HG03432 (cell line): ENCODE data around the gene TUBGCP3.
"Not testable (repeated sequence)": the region's sequence is repeated elsewhere in the genome, so short reads cannot be mapped to it uniquely, and the experiment has no call there.

ENCODE experiments used
- ATAC-seq: cut with Tn5 transposase; IDR thresholded peaks from one replicate; pipeline ENCODE4 v1.9.1; 2021; ENCODE audit warnings: mild to moderate bottlenecking, moderate library complexity; ENCODE audit not compliant: unreplicated experiment

TUBGCP3 gene

DNA sequence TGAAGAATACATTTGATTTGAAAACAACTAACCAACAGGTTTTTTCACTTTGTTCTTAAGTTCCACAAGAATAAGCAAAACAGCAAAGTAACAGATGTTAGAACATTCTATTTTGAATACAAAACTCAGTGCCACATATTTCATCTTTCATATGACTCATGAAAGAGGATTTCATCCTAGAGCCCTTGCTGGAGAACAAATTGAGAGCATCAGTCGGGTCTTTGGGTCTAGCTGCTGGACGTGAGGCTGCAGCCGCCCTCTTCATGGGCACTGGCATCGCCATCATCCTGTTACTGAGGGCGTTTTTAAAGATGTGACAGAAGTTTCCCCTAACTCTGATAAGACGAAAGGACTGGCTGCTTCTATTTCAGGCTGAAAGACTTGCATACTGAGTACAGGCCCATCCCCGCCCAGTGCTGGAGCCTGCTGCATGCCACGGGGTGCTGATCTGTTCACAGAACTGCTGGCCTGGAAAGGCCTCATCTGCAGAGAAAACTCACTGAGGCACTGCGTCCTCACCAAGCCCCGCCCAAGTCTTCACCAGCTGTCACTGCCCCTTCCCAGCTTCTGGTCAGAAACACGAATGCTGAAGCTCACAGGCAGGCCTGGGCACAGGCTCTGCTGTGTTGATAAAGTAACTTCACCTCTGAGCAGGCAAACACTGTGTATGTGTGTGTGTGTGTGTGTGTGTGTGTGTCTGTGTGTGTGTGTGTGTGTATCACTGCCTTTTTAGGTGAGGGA, 101.4 kb downstream of the TUBGCP3 start:
- no peak for ATAC-seq

DNA sequence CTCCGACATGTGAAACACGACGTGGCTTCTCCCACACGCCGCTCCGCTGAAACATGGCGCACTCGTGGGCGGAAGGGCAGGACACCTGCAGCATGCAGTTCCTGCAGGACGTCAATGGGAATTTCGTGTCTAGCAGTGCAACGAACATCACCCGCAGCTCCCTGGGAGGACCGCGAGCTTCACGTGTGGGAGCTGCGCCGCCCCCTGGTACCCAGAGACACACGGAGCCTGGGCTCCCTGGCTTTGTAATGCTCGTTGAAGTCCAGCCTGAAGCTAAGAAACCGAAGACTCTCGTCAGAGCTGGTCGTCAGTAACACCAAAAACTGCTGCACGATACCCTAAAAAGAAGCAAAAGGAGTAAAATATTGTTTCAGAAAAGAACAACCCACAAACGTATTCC, 102.1 kb downstream of the TUBGCP3 start:
- ATAC-seq = not testable (repeated sequence)

DNA sequence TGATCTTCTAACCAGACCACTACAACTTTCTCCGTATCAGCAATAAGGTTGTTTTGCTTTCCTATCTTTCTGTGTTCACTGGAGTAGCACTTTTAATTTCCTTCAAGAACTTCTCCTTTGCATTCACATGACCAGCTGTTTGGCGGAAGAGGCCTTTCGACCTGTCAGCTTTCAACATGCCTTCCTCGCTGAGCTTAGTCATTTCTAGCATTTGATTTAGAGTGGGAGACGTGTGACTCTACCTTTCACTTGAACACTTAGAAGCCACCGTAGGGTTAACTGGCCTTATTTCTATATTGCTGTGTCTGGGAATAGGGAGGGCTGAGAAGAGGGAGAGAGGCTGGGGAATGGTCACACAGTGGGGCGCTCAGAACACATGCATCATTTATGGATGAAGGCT, 104.7 kb downstream of the TUBGCP3 start:
- ATAC-seq = no peak

DNA sequence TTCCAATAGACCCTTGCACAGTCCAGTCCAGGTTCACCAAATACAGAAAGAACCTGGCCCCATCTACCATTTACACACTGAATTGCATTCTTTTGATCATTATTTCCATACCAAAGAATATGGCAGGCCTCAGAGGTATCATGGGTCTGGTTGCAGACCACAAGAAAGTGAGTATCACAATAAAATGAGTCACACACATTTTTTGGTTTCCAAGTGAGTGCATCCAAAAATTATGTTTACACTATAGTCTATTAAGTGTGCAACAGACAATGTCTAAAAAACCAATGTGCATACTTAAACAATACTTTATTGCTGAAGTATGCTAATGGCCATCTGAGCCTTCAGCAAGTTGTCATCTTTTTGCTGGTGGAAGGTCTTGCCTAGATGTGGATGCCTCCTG, 106.5 kb downstream of the TUBGCP3 start:
- no peak for ATAC-seq

DNA sequence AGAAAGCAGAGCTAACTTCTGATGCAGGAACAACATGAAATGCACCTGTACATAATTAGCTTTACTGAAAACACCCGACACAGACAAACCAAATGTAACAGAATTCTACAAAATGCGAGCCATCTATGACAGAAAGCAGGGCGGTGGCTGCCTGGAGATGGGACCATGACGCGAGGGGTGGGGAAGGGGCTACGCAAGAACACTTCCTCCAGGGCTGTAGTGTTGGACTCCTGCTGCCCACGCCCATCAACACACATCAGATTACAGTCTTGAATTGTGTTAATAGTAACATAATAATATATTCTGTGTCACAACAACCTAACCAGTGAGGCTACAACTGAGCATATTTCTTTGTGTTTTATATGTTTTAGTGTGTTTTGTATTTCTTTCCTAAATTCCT, 108.6 kb downstream of the TUBGCP3 start:
- ATAC-seq = no peak

DNA sequence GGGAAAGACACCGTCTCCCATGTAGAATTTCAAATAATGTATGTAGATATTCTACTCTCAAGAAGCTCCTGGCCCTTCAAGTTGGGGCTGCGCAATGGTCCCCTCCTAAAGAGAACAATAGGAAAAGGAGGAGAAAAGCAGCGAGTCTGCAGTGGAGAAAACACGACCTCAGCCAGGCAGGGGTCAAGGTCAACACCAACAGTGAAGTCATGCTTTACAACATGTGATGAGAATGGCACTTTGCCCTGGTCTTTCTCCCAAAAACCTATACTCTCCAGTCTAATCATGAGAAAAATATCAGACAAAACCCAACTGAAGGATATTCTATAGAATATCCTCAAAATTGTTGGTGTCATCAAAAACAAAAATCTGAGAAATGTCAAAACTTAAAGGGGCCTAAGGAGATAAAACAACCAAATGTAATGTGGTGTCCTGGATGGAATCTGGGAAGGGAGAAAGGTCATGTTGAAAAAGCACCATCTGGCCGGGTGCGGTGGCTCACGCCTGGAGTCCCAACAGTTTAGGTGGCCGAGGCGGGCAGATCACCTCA, 110.8 kb downstream of the TUBGCP3 start:
- ATAC-seq = no peak

DNA sequence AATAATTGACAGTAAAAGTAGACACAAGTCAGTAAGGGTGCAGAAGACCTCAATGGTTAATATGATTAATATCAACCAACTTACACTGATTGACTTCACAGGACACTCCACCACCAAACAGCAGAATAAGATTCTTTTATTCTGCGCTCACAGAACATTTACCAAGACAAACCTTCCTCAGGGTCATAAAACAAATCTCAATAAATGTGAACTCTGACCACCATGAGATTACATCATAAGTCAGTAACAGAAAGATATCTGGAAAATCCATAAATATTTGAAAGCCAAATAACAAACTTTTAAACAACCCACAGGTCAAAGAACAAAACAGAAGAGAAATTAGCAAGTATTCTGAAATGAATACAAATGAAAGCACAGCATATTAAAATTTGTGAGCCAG, 112.1 kb downstream of the TUBGCP3 start:
- no peak for ATAC-seq

DNA sequence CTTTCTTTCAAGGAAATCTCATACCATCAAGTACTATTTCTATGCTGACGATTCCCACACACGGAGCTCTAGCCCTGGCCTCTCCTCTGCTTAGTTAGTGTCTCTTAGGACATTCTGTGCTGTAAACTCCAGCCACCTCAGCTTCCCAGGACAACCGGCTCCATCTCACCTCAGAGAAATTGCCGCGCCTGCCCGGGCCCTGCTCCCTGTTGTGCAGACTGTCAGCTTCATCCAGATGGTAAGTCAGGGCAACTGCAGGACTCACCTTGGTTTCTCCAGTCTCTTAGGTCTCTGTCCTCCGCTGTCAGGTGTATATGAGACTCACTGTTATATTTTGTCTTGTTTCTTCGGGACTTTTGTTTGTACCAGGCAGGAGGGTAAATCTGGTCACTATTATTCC, 113.1 kb downstream of the TUBGCP3 start:
- no peak for ATAC-seq

DNA sequence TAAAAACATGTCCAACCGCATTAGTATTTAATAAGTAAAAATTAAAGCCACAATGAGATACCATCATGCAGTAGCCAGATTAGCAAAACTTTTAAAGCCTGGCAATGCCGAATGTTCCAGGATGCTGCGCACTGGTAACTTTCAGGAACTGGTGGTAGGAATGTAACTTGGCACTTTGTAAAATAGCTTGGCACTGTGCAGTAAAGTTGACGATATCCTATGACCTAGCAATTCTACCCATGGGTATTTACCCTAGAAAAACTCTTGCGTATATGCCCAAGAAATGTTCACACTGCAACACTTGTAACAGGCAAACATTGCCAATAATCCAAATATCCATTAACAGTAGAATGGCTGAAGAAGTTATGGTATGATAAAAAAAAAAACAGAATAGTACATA, 114.1 kb downstream of the TUBGCP3 start:
- no peak for ATAC-seq

DNA sequence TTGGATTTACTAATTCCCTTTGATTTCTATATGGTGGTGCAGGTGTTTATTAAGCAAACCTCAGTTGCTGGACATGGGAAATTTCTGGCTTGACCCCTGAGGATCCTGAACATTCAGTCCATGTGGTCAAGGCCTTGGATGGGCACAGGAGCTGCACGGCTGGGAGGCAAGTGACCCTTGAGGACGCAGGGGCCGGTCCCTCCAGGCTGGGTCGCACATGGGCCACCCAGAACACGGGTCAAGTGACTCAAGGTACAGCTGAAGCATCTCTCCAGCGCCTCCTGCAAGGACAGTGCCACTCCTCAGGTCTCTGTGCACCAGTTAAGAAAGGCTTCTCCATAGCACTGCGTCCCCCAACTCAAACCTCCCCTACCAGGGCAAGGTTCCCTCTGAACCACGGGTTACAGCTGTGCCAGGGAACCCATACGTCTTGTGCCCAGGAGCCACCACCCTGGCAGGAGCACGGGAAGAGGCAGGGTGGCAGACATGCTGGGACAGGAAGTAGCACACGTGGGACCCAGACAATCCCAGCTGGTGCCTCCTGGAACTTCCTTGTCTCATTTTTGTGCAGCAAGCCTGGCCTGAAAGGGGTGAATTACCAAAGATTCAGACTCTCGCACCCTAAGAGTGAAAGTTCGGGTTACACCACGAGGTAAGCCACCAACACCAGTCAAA, 118.7 kb downstream of the TUBGCP3 start:
- no peak for ATAC-seq

DNA sequence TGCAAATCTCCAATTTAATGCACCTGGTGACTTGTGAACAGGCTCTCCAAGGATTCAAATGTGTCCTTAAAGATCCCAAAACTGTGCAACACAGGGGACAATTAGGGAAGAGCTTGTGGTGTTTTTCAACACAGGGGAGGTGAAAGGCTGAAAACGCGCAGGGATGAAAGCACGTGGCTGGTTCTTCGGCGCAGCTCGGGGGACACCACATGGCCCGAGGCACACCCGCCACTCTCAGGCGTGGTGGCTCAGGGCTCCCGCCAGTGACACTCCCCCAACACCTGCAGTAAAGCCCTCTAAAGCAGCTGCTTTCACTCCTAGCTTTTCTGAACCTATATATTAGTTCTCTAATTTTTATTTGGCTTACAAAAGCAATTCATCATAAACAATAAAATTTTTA, 119.9 kb downstream of the TUBGCP3 start:
- no peak for ATAC-seq

DNA sequence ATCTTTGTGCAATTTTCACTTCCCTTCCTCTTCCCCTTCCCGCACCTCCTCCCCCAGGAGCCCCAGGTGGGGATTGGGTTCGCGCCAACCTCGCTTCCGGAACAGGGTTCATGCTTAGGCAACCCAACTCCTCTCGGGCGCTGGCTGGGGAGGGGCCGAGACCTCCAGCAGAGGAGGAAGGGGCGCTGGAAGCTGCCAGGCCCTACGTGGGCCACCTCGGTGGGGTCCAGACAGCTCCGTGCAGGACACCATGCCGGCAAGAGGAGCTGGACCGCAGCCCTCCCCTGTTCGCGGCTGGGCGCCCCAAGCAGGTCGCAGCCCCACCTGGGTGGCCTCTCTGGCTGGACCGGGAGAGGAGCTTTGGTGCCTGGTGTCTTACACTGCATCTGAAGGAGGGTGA, 120.7 kb downstream of the TUBGCP3 start:
- ATAC-seq = no peak

DNA sequence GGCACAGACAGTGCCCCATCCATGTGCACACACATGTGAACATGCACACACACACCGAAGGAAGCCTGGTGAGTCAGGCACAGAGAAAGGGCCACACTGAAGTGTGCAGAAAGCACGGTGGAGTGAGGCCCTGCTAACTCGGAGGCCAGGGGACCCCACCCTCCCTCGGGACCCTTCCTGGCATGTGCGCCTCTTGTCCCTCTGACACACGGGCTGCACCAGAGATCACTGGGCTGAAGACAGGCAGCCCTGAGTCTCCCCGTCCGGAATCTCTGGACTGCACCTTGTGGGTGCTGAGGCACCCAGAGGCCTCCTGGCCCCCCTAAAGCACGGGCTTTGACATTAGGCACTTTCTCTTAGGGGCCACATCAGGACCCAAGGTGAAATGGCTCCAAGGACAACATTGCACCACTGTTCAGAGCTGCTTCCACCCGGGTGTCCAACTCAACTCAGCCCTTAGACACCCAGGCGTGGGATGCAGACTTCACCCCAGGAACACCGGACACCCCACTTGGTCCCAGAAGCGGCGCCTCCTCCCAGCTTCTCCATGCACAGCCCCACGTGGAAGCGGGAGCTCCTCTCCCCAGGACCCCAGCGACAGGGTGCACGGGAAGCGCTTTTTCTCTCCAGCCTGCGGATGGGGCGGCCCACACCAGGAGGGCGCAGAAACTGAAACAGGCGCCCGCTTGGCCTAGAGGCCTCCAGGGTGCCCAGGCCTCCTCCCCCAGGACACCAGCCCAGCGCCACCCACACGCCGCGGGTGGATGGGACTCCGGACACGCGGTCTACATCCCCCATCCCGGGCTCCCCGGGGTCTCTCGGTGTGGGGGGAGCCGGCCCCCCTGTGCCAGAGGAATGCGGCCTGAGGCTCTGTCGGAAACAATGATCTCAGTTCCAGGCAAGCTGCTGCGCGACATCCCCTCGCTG, 121.6 kb downstream of the TUBGCP3 start:
- ATAC-seq = no peak

DNA sequence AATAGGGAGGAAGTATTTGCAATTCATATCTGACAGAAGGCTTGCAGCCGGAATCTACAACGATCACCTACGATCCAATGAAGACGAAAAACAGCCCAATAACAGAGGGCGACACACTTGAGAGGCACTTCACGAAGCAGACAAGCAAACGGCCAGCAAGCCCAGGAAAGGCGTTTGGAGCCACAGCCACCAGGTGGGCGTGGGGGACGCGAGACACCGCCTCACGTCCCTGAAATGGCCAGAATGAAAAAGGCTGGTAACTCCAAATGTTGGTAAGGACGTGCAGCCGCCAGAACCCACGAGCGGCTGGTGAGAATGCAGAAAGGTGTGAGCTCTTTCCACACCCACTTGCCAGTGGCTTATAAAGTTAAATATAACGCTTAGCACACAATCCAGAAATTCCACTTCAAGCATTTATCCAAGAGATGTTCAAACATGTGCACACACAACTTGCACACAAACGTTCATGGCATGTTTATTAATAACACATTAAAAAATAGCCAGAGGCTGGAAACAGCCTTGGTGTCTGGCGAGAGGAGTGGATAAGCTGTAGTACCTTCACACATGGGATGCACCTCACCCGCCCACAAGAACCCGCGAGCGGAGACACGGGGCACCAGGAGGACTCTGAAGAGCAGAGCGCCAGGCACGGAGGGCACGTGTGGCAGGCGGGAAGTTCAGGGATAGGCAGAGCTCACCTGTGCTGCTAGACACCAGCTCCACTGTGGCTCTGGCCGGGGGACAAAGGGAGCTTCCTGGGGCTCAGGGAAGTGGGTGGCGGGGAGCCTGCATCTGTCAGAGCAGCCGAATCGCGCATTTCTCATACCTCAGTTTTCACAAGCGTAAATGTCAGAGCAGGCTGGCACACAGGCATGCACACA, 122.5 kb downstream of the TUBGCP3 start:
- no peak for ATAC-seq

DNA sequence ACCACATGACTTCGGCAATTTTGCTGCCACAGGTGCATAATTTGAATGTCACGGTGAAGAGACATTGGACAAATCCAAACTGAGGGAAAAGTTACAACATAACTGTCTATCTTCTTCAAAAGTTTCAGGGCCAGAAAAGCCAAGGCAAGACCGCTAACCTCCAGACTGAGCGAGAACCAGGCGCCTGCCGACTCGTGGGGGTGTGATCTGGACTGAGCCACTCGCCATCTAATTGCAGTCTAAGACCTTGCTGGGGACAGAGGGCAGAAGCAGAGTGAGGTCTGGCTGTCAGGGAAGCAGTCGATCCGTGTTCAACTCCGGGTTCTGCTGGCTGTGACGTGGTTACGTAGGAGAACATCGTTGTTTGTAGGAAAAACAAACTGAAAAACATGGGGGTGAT, 123.2 kb downstream of the TUBGCP3 start:
- no peak for ATAC-seq

DNA sequence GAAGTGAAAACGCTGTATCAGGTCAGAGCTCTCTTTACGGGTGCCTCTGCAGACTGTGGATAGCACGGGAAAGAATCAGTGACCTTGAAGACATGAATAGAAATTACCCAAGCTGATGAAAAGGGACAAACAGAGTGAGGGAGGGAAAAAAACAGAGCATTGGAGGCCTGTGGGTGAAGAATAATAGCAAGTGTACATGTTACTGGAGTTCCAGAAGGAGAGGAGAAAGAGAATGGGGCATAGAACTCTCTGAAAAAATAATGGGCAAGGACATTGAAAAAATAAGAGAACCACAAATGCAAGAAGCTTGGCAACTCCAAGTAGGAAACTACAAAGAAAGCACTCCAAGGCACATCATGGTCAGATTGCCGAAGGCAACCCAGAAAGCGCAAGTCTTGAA, 125.5 kb downstream of the TUBGCP3 start:
- ATAC-seq = no peak

DNA sequence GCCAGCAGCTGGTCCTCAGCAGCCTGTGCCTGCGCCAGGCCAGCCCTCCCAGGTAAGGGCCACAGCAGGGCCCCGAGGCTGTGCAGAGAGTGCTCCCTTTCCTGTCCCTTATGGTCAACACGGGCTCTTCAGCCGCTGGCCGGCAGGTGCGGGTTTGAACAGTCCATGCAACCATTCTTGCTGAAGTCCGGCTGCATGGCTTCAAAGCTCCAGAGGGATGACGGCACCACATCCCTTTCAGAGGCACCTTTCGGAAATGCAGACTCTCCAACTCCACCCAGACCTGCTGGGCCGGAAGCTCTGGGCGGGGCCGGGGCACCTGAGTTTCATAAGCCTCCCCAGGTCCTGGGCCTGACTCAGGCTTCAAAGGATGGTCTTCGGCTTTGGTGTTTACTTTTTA, 130.5 kb downstream of the TUBGCP3 start:
- ATAC-seq = no peak

DNA sequence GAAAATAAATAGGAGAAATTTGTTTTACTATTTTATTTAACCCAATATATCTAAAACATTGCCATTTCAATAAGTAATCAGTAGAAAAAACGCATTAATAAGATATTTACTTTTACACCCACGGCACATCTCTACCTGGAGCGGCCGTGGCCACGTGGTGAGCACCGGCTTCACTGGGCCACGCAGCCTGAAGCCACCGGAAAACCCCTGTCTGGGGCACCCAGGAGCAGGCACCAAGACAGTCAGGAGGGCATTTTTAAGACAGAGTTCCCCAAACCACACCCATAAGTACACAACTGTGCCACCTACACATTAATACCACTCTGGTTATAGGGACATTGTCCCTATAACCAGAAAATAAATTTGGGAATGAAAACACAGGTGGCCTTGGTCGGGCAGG, 130.9 kb downstream of the TUBGCP3 start:
- ATAC-seq = no peak

DNA sequence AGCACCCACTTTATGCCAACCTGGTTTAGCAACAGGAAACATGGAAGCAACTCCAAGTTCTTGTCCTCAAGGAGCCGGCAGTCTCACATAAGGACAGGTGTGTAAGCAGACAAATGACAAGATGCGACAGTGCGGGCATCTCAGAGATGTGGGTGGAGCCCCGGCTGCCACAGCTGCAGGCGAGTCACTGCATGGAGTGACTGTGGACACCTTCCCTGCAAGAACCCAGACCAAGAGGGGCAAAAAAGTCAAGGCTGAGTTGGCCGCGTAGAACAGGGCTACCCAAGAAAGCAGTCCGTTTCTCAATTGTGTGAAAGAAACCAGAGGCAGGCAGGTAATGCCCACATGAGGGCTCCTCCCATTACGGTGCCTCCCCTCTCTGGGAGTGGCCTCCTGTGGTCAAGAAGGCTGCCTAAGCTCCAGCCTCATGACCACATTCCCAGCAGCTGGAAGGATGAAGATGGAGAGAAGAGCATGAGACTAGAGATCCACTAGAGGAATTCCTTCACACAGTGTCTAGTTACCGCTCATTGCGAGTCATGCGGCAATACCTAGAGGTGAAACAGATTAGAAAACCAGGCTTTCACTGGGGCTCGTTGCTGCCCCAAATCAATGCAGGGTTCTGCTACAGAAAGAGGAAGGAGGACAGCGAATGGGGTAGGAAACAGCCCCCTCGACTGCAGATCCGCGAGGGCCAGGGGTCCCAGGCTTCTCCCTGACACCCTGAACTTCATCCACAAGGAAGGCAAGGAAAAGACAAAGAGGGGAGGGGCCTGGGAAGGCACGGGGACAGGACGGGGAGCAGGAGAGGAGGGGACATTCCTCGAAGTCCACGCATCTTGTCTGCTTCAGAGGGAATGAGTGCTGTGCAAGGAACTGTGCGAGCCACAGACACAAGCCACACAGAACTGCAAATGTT, 131.6 kb downstream of the TUBGCP3 start:
- no peak for ATAC-seq
